HG03457 (cell line): Measurements from ENCODE around the gene ITGAE.
"Not testable (repeated sequence)": the region's sequence is repeated elsewhere in the genome, so short reads cannot be mapped to it uniquely, and the experiment has no call there.

Source experiments
- ATAC-seq: cut with Tn5 transposase; IDR thresholded peaks from one replicate; pipeline ENCODE4 v1.9.1; 2021; ENCODE audit warnings: moderate number of reproducible peaks; ENCODE audit not compliant: unreplicated experiment

Gene ITGAE

DNA sequence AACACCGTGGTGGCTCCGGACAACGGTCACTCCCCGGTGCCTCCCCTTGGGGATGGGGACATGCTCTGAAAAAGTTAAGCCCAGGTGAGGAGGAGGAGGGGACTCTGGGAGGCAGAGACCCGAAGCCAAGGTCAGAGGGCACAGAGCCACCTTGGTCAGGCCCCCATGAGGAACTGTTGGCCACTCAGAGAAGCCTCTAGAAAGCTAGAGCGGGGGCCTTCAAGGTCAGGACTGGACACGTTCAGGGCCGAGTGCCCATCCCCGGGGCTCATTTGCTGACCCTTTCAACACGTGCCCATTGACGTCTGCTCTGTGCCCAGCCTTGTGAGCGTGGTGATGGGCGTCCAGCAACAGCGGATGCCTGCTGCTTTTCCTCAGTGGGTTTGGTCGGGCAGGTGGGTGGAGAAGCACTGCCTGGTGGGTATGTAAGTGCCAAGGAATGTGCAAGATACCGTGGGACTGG lies 39.0 kb downstream of the ITGAE start:
- ATAC-seq: no peak

GRCh38 chr17:3761036-3761917 lies 39.7 kb downstream of the ITGAE start:
- no peak for ATAC-seq

DNA sequence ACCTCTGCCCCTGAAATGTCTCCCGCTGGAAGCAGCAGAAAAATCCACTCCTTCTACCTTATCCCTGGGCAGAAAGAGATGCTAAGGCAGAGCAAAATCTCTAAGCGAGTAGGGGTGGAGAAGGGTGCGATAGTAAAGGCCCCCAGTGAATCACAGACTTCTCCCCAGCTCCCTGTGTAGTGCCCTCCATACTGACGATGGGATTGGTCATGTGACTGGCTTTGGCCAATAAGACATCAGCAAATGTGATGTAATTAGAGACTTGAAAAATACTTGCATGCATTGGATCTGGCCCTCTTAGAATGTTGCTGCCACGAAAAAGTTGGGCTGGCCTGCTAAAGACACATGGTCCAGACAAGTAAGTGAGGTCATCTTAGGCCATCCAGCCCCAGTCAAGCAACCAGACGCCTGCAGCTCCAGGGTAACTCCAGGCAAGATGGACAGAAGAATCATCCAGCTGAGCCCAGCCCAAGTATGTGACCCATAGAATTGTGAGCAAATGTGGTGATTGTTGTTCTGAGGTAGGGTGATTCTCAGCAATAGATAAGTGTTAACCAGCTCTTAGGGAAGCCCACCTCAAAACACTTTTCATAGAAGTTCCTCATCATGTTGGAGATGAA lies 41.3 kb downstream of the ITGAE start:
- no peak for ATAC-seq

DNA sequence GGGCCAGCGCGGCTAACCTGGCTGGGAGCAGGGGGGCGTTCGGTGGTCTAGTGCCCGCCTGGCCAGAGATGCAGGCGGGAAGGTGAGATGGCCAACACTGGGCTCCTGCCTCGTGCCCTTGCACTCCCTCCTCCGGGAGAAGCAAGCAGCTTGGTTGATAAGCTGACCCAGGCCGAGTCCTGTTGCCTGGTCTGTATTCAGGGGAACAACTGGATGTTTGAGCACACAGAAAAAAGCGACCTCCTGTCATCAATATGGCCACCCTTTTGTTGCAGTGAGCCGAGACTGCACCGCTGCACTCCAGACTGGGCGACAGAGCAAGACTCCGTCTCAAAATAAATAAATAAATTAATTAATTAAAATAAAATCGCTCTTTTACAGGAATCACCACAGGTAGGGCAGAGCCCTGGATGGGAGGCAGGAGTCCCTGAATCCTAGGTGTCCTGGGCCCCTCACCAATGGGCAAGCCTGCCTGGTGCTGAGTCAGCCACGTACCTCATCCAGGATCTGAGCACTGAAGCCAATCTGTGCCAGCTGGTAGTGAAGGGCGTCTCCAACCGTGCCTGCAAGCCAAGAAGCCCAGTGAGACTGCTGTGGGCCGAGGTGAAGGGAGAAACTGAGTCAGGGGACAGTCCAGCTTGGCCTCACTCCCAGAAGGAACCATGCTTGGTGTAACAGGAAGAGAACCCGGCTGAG lies 45.5 kb downstream of the ITGAE start:
- ATAC-seq: no peak

DNA sequence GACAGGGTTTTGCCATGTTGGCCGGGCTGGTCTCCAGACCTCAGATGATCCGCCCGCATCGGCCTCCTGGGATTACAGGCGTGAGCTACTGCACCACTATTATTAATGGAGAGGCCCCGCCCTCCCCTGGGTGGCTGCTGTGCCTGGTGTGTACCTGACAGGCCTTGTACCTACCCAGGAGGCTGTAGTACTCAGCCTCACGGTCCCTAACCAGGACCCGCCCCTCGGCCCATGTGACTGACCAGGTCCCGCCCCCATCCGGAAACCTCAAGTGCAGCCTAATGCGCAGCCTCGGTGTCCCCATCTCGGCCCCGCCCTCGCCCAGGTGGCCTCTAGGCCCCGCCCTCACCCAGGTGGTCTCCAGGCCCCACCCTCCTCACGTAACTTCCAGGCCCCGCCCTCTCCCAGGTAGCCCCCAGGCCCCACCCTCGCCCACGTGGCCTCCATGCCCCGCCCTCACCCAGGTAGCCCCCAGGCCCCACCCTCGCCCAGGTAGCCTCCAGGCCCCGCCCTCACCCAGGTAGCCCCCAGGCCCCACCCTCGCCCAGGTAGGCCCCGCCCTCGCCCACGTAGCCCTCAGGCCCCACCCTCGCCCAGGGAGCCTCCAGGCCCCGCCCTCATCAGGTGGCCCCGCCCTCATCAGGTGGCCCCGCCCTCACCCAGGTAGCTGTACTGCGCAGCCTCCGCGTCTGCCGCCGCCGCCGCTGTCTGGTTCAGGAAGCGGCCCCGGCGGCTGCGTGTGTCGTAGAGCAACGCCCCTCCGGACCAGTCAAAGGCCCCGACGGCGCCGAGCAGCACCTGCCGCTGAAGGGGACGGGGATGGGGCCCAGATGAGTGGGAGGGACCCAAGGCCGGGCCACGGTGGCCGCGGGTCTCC lies 46.3 kb downstream of the ITGAE start:
- ATAC-seq: no peak

GRCh38 chr17:3754066-3754457 lies 46.9 kb downstream of the ITGAE start:
- no peak for ATAC-seq

GRCh38 chr17:3753624-3754023 lies 47.4 kb downstream of the ITGAE start:
- ATAC-seq: no peak

GRCh38 chr17:3751836-3752235 lies 49.2 kb downstream of the ITGAE start:
- ATAC-seq: no peak

DNA sequence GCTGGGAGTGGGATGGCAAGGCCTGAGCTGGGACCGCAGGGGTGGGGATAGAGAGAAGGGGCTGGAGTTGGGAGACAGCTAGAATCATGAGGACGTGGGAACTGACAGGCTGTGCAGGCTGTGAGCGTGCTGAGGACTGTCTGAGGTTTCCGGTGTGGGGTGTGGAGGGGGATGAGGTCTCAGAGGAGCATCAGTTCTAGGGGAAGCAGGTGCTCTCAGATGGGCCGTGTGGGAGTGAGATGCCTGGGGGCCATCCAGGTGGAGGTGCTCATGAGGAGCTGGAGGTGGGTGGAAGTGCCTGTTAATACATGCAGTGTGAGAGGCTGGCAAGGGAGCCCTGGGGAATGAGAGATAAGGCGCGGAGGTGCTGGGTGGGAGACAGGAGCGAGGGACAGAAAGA lies 50.1 kb downstream of the ITGAE start:
- no peak for ATAC-seq

GRCh38 chr17:3750296-3750695 lies 50.7 kb downstream of the ITGAE start:
- ATAC-seq: no peak

GRCh38 chr17:3748576-3748975 lies 52.4 kb downstream of the ITGAE start:
- ATAC-seq: no peak

- no peak for ATAC-seq
Measured at GRCh38 chr17:3747805-3748204, 53.2 kb downstream of the ITGAE start.

GRCh38 chr17:3745071-3745470 lies 55.9 kb downstream of the ITGAE start:
- ATAC-seq: no peak

DNA sequence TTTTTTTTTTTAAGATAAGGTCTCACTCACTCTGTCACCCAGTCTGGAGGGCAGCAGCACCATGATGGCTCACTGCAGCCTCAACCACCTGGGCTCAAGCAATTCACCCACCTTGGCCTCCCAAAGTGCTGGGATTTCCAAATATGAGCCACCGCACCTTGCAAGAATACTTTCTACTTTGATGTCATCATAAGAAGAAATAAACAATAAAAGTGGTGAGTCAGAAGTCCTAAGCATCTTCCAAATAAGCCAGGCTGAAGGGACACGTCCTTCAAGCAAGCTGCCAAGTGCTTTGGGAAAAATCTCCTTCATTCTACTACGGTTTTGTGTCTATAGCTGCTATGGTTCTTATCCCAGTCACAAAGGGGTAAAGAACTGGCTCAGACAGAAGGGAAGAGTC lies 57.0 kb downstream of the ITGAE start:
- no peak for ATAC-seq

- no peak for ATAC-seq
Measured at GRCh38 chr17:3740611-3741073, 60.3 kb downstream of the ITGAE start.

DNA sequence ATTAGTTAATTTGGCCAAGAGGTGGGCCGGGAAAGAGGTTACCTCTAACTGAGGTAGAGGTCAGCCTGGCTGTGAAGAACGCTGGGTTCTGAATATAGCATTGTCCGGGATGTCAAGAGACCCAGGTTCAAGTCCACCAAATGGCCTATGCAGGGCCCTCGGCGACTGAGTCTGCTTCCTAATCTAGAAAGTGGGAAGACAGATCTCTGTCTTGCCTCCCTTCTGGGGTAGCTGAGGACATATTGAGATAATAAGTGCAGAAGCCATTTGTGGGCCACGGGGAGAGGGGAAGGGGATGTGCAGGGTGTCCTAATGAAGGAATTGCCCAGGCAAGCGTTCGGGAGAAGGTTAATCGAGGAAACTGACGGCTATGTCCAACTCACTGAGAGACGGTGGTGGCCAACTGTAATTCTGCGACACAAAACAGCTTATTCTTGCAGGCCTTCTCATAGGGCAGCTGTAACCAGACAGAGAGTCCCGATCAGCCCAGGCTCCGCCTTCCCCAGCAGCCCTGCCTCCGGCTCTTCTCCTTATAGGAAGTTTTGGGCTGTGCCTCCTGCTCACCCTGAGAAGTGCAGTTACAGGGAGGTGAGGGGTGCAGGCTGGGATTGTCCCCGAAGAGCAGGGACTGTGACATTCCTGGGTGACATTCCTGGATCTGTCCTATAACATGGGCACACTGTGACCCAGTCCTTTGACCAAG lies 61.4 kb downstream of the ITGAE start:
- ATAC-seq: no peak

DNA sequence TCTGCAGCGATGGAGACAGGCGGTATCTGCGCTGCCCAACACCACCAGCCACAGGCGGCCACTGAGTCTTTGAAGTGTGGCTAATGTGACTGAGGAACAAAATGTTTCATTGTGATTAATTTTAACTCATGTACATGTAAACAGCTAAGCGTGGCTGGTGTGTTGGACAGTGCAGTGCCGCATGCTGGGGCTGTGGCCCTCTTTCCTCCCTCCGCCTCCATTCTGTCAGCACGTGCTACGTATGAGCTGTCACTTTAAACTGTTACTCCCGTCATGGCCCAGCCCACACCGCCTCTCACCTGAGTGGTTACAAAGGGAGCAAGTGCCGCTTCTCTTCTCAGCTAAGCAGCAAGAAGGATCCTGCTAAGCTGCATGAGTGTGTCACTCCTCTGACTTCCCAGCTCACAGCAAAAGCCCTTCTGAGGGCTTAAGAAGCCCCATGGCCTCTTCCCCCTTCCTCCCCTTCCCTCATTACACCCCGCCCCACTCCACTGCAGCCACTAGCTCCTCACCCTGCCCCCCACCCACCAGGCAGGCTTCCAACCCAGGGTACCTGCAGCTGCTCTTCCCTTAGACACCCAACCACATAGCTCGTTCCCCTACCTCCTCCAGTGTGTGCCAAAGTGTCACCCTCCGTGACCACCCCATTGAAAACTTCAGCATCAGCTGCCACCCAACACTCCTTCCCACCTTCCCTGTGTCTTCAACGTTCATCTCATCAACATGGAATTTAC lies 62.3 kb downstream of the ITGAE start:
- ATAC-seq: no peak

DNA sequence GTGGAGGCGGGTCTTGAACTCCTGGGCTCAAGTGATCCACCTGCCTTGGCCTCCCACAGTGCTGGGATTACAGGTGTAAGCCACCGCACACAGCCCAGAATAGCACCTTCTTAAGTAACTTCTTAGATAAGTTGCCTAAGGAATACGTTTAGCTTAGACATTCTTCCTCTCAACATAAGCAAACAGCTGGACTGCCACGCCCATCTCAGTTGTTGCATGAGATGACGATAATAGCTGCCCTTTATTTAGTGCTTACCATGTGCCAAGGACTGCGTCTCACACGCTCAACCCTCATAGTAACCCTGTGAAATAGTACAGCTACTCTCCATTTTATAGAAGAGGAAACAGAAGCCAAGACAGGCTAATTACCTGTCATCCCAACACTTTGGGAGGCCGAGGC lies 65.5 kb downstream of the ITGAE start:
- no peak for ATAC-seq

DNA sequence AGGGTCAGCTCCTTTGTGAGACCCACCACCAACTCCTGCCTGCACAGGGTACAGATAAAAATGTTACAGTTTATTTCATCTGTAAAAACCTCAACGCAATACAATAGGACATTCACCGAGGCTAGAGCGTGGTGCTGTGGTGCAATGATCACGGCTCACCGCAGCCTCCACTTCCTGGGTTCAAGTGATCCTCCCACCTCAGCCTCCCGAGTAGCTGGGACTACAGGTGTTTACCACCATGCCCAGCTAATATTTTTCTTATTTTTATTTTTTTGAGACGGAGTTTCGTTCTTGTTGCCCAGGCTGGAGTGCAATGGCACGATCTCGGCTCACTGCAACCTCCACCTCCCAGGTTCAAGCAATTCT lies 66.1 kb downstream of the ITGAE start:
- ATAC-seq: not testable (repeated sequence)
